Heart left ventricle (tissue), 16 donors: ENCODE measurements around the gene CHCHD6. TPM values are rescaled to one million over a fixed set of nuclear protein-coding genes. Genes with fewer than 3 reads are reported as not detected.
A peak's percentile ranks its signal among the peaks of the same experiment; 100 is the strongest.

Source experiments
- ATAC-seq, 4 donors: fragments of 200-7000 bp; cut with Tn5 transposase; one replicate each; pipeline ENCODE4 v1.9.1; 2020 to 2022; ENCODE audit warnings: moderate library complexity in 4 of 4, mild to moderate bottlenecking in 3 of 4, moderate number of reproducible peaks in 1 of 4
- DNase-seq, 5 donors: peaks; one replicate each; pipeline ENCODE4 v3.0.0-alpha.2; 2020
- H3K27ac ChIP-seq, 12 donors: fragments of 200-600 bp; sonication (generic) in 4 of 12; one replicate each; pipeline versions ENCODE4 v1.5.0 to v1.8.0; 2016 to 2022; ENCODE audit warnings: mild to moderate bottlenecking in 2 of 12
- H3K27me3 ChIP-seq, 9 donors: fragments of 200-600 bp; sonication (generic) in 2 of 9; one replicate each; pipeline versions ENCODE4 v1.5.1 to v1.8.0; 2016 to 2022; ENCODE audit warnings: mild to moderate bottlenecking in 3 of 9
- H3K36me3 ChIP-seq, 9 donors: fragments of 200-600 bp; sonication (generic) in 2 of 9; one replicate each; pipeline versions ENCODE4 v1.5.0 to v1.8.0; 2018 to 2022; ENCODE audit warnings: mild to moderate bottlenecking in 2 of 9
- H3K4me1 ChIP-seq, 12 donors: fragments of 200-600 bp; sonication (generic) in 4 of 12; one replicate each; pipeline versions ENCODE4 v1.5.0 to v1.8.0; 2016 to 2022; ENCODE audit warnings: mild to moderate bottlenecking in 3 of 12
- H3K4me3 ChIP-seq, 12 donors: fragments of 200-600 bp; sonication (generic) in 4 of 12; one replicate each; pipeline versions ENCODE4 v1.5.0 to v1.8.0; 2017 to 2022; ENCODE audit warnings: mild to moderate bottlenecking in 9 of 12, moderate library complexity in 4 of 12
- H3K9me3 ChIP-seq, 12 donors: fragments of 200-600 bp; sonication (generic) in 4 of 12; one replicate each; pipeline versions ENCODE4 v1.5.0 to v1.8.0; 2016 to 2022; ENCODE audit warnings: mild to moderate bottlenecking in 1 of 12
- POLR2A ChIP-seq, 2 donors: fragments of 450-650 bp; IDR thresholded peaks; one replicate each; pipeline ENCODE4 v1.6.1; 2017; ENCODE audit warnings: antibody characterized with exemption in 2 of 2, mild to moderate bottlenecking in 2 of 2, moderate library complexity in 2 of 2
- WGBS, 4 donors: extraction: QIAGEN DNeasy Blood & Tissue Kit in 2 of 4; methylation state at CpG; one replicate each; pipeline versions ENCODE4 v1.1.5 to v1.1.7; 2013 to 2018; 5-methylcytosine and 5-hydroxymethylcytosine counted together
- intact Hi-C, 10 donors: fragments of 100-400 bp; cut with DNase I; formaldehyde crosslinking; loops; one replicate each; pipeline versions ENCODE4 v1.11.1 to v1.14.2; 2022
- polyA plus RNA-seq, 2 donors: library from polyadenylated mRNA; stranded (reverse); fragments of 200-250 nt; gene quantifications; one replicate each; pipeline ENCODE4 v1.2.3, GENCODE V29; 2013
- total RNA-seq, 9 donors: library from RNA; depleted of rRNA in 2 of 9; stranded (reverse); fragments of >200 nt in 2 of 9; fragmentation: NEBNext Ultra II Directional in 3 of 9; extraction: Animal tissue kit (Norgen Biotek cat#: 25700) in 3 of 9; gene quantifications; one replicate each; pipeline versions ENCODE4 v1.1.0 to v1.2.4, GENCODE V29; 2016 to 2023
- TF ChIP-seq, protein P1 (sequence below), 12 donors: fragments of 200-600 bp; sonication (generic) in 4 of 12; IDR thresholded peaks; one replicate each; pipeline versions ENCODE4 v1.5.0 to v1.8.0; 2018 to 2022; ENCODE audit warnings: antibody characterized with exemption in 12 of 12, mild to moderate bottlenecking in 5 of 12
- donor health status: ischemic (EF 13 %, LVEDD 7.1; RV severe dilation, severe dysfunction).
- donor health status: healthy with polysubstance abuse.
- donor health status: DM: no; HTN: yes; CAD: no.
- donor health status: DM: no; HTN: no; CAD: no.
- donor health status: ischemic (EF 25% LVEDD 6.9; RV normal size, moderate dysfunction).
- donor health status: ischemic (EF 25% LVEDD 5.7; RV mildly dilated, moderate dysfunction).
- donor health status: healthy.
- donor health status: DM: yes; HTN: yes; CAD: no.
- donor health status: ischemic (EF 35%, LVEDD 5.7; RV mildly dilated, moderate dysfunction).
- donor health status: nonischemic (EF 11% LVEDD 7.7; RV severe dilation, severe dysfunction).
- donor health status: DM: yes; HTN: yes; CAD: no.
- donor health status: PGD.
- donor health status: ischemic (EF 29% LVEDD 5.4; RV normal size, mild dysfunction).
- donor health status: nonischemic (EF 23%, LVEDD 6.1; RV moderate dilation, normal function).

CHCHD6 gene
- total and polyA plus RNA-seq, 11 donors: 7.7 to 29.3 (median 11.6) TPM

DNA sequence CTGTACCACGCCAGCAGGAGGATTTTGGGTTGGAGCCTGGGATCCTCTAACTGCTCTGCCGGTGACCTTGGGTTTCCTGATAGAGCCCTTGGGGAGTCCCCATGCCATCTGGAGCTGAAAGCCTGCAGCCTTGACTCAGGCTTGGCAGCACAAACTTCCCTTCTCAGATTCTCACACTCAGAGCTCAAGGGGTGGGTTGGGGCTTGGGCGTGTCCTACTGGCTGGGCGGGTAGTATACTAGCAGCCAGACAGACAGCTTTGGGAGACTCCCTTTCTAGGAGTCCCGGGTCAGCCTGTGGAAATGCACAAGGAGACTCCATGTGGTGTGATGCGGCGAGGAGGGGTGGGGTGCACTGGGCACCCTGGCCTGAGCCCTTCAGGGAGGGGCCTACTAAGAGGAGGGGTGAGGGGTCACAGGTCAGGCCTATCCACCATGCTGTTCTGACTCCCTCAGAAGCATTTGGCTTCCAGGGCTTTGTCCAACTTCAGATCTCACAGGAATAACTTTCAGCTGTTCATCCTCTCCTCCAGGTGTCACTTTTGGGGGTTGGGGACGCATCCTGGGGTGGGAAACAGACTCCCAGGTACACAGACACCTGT, 257.3 kb downstream of the CHCHD6 start:
- Histone ChIP-seq H3K36me3 (no peaks in the 10 kb centered on the region), H3K4me3 (no peak overlapping the region), H3K27me3 (no peaks in the 10 kb centered on the region), H3K9me3 (no peaks in the 10 kb centered on the region), H3K27ac (peak overlapping the region in 11 of 12 donors; percentile 24 to 76 (median 66)), H3K4me1 (peaks cover 0 to 25% (median 21%) of the 10 kb centered on the region in 12 donors)
- 45 to 67% (median 61%) methylated on average over 7 to 8 of the region's 8 CpGs for WGBS, 4 donors
- TF ChIP-seq, protein P1, sequence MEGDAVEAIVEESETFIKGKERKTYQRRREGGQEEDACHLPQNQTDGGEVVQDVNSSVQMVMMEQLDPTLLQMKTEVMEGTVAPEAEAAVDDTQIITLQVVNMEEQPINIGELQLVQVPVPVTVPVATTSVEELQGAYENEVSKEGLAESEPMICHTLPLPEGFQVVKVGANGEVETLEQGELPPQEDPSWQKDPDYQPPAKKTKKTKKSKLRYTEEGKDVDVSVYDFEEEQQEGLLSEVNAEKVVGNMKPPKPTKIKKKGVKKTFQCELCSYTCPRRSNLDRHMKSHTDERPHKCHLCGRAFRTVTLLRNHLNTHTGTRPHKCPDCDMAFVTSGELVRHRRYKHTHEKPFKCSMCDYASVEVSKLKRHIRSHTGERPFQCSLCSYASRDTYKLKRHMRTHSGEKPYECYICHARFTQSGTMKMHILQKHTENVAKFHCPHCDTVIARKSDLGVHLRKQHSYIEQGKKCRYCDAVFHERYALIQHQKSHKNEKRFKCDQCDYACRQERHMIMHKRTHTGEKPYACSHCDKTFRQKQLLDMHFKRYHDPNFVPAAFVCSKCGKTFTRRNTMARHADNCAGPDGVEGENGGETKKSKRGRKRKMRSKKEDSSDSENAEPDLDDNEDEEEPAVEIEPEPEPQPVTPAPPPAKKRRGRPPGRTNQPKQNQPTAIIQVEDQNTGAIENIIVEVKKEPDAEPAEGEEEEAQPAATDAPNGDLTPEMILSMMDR (IDR thresholded peaks at IDR 0.05): no peak
- no peak for TF ChIP-seq POLR2A (IDR thresholded peaks at IDR 0.05)
- DNase-seq (peak; percentile 69 to 91 (median 78)), ATAC-seq (peak; percentile 63 to 89 (median 84))
- intact Hi-C loops: no loop called here

- TF ChIP-seq, protein P1 (IDR thresholded peaks at IDR 0.05): no peak
- no peak for TF ChIP-seq POLR2A (IDR thresholded peaks at IDR 0.05)
Measured at GRCh38 chr3:126961791-126962461, 257.9 kb downstream of the CHCHD6 start.

GRCh38 chr3:126962756-126963155, 258.7 kb downstream of the CHCHD6 start:
- peak in 3 of 5 donors; percentile 11 to 47 (median 20) for DNase-seq
- Histone ChIP-seq H3K27ac (no peak overlapping the region), H3K36me3 (no peaks in the 10 kb centered on the region), H3K27me3 (no peaks in the 10 kb centered on the region), H3K4me3 (no peak overlapping the region), H3K4me1 (peaks cover 0 to 25% (median 21%) of the 10 kb centered on the region in 12 donors), H3K9me3 (no peaks in the 10 kb centered on the region)
- no peak for TF ChIP-seq POLR2A (IDR thresholded peaks at IDR 0.05)
- TF ChIP-seq, protein P1 (IDR thresholded peaks at IDR 0.05): no peak
- ATAC-seq: no peak
- WGBS, 4 donors: 91 to 98% (median 95%) methylated on average over 5 to 8 of the region's 8 CpGs
- intact Hi-C loops: no loop called here

More at GRCh38 chr3:126961791-126962461, 257.9 kb downstream of the CHCHD6 start:
- peak in 4 of 5 donors; percentile 42 to 69 (median 61) for DNase-seq
- intact Hi-C loops: no loop called here
- WGBS, 4 donors: 47 to 68% (median 56%) methylated on average over 8 to 11 of the region's 11 CpGs
- H3K36me3 ChIP-seq: no peaks in the 10 kb centered on the region
- H3K9me3 ChIP-seq: no peaks in the 10 kb centered on the region
- no peaks in the 10 kb centered on the region for H3K27me3 ChIP-seq
- peak overlapping the region in 10 of 12 donors; percentile 0 to 76 (median 66) for H3K27ac ChIP-seq
- H3K4me1 ChIP-seq: peaks cover 0 to 25% (median 21%) of the 10 kb centered on the region in 12 donors
- peak; percentile 7 to 63 (median 52) for ATAC-seq
- no peak overlapping the region for H3K4me3 ChIP-seq
